ENCODE data around the gene CCSAP. TPM values are rescaled to one million over a fixed set of nuclear protein-coding genes. Genes with fewer than 3 reads are reported as not detected.
A peak's percentile ranks its signal among the peaks of the same experiment; 100 is the strongest.
"Not testable (repeated sequence)": the region's sequence is repeated elsewhere in the genome, so short reads cannot be mapped to it uniquely, and the experiment has no call there.

The CCSAP gene
- total RNA-seq, 2 experiments from 2014 or later, result 9.1 to 10.1 TPM

- no peak overlapping the region for H3K4me3 Mint-ChIP-seq
- CTCF ChIA-PET, result interaction anchor here (1.3 kb wide), 1 partner anchor 14 kb away, joined by 4 read pairs; no protein-coding TSS in a partner anchor
These were observed 8.6 kb downstream of the CCSAP start for GRCh38 chr1:229334269-229334668.

GRCh38 chr1:229328598-229329362 is 14.1 kb downstream of the CCSAP start:
- Mint-ChIP-seq H3K4me3 (no peak overlapping the region), H3K27me3 (no peaks in the 10 kb centered on the region), H3K36me3 (ENCODE audit: low read depth) (peaks cover 30% of the 10 kb centered on the region), H3K27ac (no peak overlapping the region), H3K4me1 (peaks cover 22% of the 10 kb centered on the region), H3K9me3 (no peaks in the 10 kb centered on the region)
- no peak for DNase-seq
- ChIA-PET CTCF (no interaction called here), POLR2A (no interaction called here)

More at GRCh38 chr1:229334269-229334668, 8.6 kb downstream of the CCSAP start:
- Mint-ChIP-seq H3K27ac (no peak overlapping the region), H3K4me1 (peaks cover 23% of the 10 kb centered on the region), H3K36me3 (ENCODE audit: low read depth) (peaks cover 35% of the 10 kb centered on the region), H3K27me3 (no peaks in the 10 kb centered on the region), H3K9me3 (peaks cover 6% of the 10 kb centered on the region)
- POLR2A ChIA-PET, result no interaction called here
- DNase-seq, result no peak

- H3K27ac Mint-ChIP-seq, CTCF ChIA-PET, H3K4me3 Mint-ChIP-seq, H3K9me3 Mint-ChIP-seq, DNase-seq, H3K27me3 Mint-ChIP-seq, POLR2A ChIA-PET: not testable (repeated sequence)
- H3K4me1 Mint-ChIP-seq, result peaks cover 22% of the 10 kb centered on the region
- peaks cover 32% of the 10 kb centered on the region for H3K36me3 Mint-ChIP-seq (ENCODE audit: low read depth)
These were observed 15.1 kb downstream of the CCSAP start for GRCh38 chr1:229327765-229328164.

- Mint-ChIP-seq H3K4me1 (peaks cover 22% of the 10 kb centered on the region), H3K4me3 (no peak overlapping the region)
- no peak for DNase-seq
These were observed 16.2 kb downstream of the CCSAP start for GRCh38 chr1:229326601-229327000.

GRCh38 chr1:229325853-229326487 is 16.9 kb downstream of the CCSAP start:
- no peaks in the 10 kb centered on the region for H3K9me3 Mint-ChIP-seq
- peaks cover 38% of the 10 kb centered on the region for H3K36me3 Mint-ChIP-seq (ENCODE audit: low read depth)
- ChIA-PET CTCF (interaction anchor here (1.2 to 1.7 kb wide), 2 partner anchors 13 to 17 kb away, joined by 3 read pairs; partner anchors contain the start of gene CCSAP), POLR2A (no interaction called here)
- H3K4me3 Mint-ChIP-seq, result no peak overlapping the region
- DNase-seq, result no peak
- no peaks in the 10 kb centered on the region for H3K27me3 Mint-ChIP-seq
- H3K27ac Mint-ChIP-seq, result peak overlapping the region; percentile 66
- H3K4me1 Mint-ChIP-seq, result peaks cover 22% of the 10 kb centered on the region

More at GRCh38 chr1:229326601-229327000, 16.2 kb downstream of the CCSAP start:
- Mint-ChIP-seq H3K27ac (peak overlapping the region; percentile 66), H3K9me3 (no peaks in the 10 kb centered on the region), H3K36me3 (ENCODE audit: low read depth) (peaks cover 37% of the 10 kb centered on the region), H3K27me3 (no peaks in the 10 kb centered on the region)
- POLR2A ChIA-PET, result no interaction called here
- CTCF ChIA-PET, result interaction anchor here (1.7 kb wide), 1 partner anchor 16 kb away, joined by 3 read pairs; the partner anchor contains the start of gene CCSAP

GRCh38 chr1:229325401-229325800 is 17.4 kb downstream of the CCSAP start:
- H3K27me3 Mint-ChIP-seq, result no peaks in the 10 kb centered on the region
- no peak overlapping the region for H3K4me3 Mint-ChIP-seq
- no peaks in the 10 kb centered on the region for H3K9me3 Mint-ChIP-seq
- ChIA-PET POLR2A (no interaction called here), CTCF (interaction anchor here (1.2 to 1.7 kb wide), 2 partner anchors 14 to 18 kb away, joined by 3 read pairs; partner anchors contain the start of gene CCSAP)
- H3K27ac Mint-ChIP-seq, result peak overlapping the region; percentile 48
- H3K36me3 Mint-ChIP-seq (ENCODE audit: low read depth), result peaks cover 40% of the 10 kb centered on the region
- no peak for DNase-seq
- H3K4me1 Mint-ChIP-seq, result peaks cover 22% of the 10 kb centered on the region

GRCh38 chr1:229323885-229324553 is 18.8 kb downstream of the CCSAP start:
- no peak overlapping the region for H3K27ac Mint-ChIP-seq
- peaks cover 24% of the 10 kb centered on the region for H3K4me1 Mint-ChIP-seq
- ChIA-PET CTCF (interaction anchor here (1.0 kb wide), 1 partner anchor 12 kb away, joined by 3 read pairs; no protein-coding TSS in a partner anchor), POLR2A (no interaction called here)
- no peak for DNase-seq
- H3K4me3 Mint-ChIP-seq, result no peak overlapping the region
- H3K27me3 Mint-ChIP-seq, result no peaks in the 10 kb centered on the region
- peaks cover 44% of the 10 kb centered on the region for H3K36me3 Mint-ChIP-seq (ENCODE audit: low read depth)
- H3K9me3 Mint-ChIP-seq, result no peaks in the 10 kb centered on the region

GRCh38 chr1:229323201-229323600 is 19.6 kb downstream of the CCSAP start:
- no peaks in the 10 kb centered on the region for H3K9me3 Mint-ChIP-seq
- peaks cover 45% of the 10 kb centered on the region for H3K36me3 Mint-ChIP-seq (ENCODE audit: low read depth)
- ChIA-PET POLR2A (no interaction called here), CTCF (no interaction called here)
- no peak overlapping the region for H3K4me3 Mint-ChIP-seq
- peaks cover 24% of the 10 kb centered on the region for H3K4me1 Mint-ChIP-seq
- H3K27me3 Mint-ChIP-seq, result no peaks in the 10 kb centered on the region
- no peak for DNase-seq
- H3K27ac Mint-ChIP-seq, result no peak overlapping the region

GRCh38 chr1:229319487-229319886 is 23.4 kb downstream of the CCSAP start:
- Mint-ChIP-seq H3K4me1 (peaks cover 5% of the 10 kb centered on the region), H3K36me3 (ENCODE audit: low read depth) (peaks cover 29% of the 10 kb centered on the region), H3K9me3 (no peaks in the 10 kb centered on the region), H3K27ac (no peak overlapping the region), H3K4me3 (no peak overlapping the region), H3K27me3 (no peaks in the 10 kb centered on the region)
- CTCF ChIA-PET, result interaction anchor here (0.9 kb wide), 1 partner anchor 9 kb away, joined by 3 read pairs; no protein-coding TSS in a partner anchor
- POLR2A ChIA-PET, result no interaction called here
- no peak for DNase-seq

GRCh38 chr1:229318056-229318455 is 24.8 kb downstream of the CCSAP start:
- H3K4me1 Mint-ChIP-seq, result peaks cover 5% of the 10 kb centered on the region
- H3K4me3 Mint-ChIP-seq, result no peak overlapping the region
- POLR2A ChIA-PET, result no interaction called here
- H3K27ac Mint-ChIP-seq, result no peak overlapping the region
- no peaks in the 10 kb centered on the region for H3K9me3 Mint-ChIP-seq
- no peak for DNase-seq
- CTCF ChIA-PET, result no interaction called here
- H3K27me3 Mint-ChIP-seq, result no peaks in the 10 kb centered on the region
- peaks cover 27% of the 10 kb centered on the region for H3K36me3 Mint-ChIP-seq (ENCODE audit: low read depth)

- CTCF ChIA-PET, result no interaction called here
These were observed 26.7 kb downstream of the CCSAP start for GRCh38 chr1:229316166-229316565.

GRCh38 chr1:229310833-229311232 is 32.0 kb downstream of the CCSAP start:
- CTCF ChIA-PET, result interaction anchor here (1.3 kb wide), 1 partner anchor 9 kb away, joined by 3 read pairs; no protein-coding TSS in a partner anchor
- Mint-ChIP-seq H3K36me3 (ENCODE audit: low read depth) (peaks cover 25% of the 10 kb centered on the region), H3K27ac (no peak overlapping the region), H3K4me1 (no peaks in the 10 kb centered on the region), H3K27me3 (no peaks in the 10 kb centered on the region), H3K9me3 (no peaks in the 10 kb centered on the region), H3K4me3 (no peak overlapping the region)
- DNase-seq, result no peak
- POLR2A ChIA-PET, result no interaction called here

More at GRCh38 chr1:229316166-229316565, 26.7 kb downstream of the CCSAP start:
- Mint-ChIP-seq H3K27ac (no peak overlapping the region), H3K9me3 (no peaks in the 10 kb centered on the region), H3K4me1 (peaks cover 5% of the 10 kb centered on the region), H3K4me3 (no peak overlapping the region), H3K36me3 (ENCODE audit: low read depth) (peaks cover 26% of the 10 kb centered on the region), H3K27me3 (no peaks in the 10 kb centered on the region)
- POLR2A ChIA-PET, result no interaction called here
- no peak for DNase-seq

GRCh38 chr1:229309684-229310083 is 33.2 kb downstream of the CCSAP start:
- CTCF ChIA-PET, result interaction anchor here (1.3 kb wide), 1 partner anchor 10 kb away, joined by 3 read pairs; no protein-coding TSS in a partner anchor
- POLR2A ChIA-PET, result interaction anchor here (0.6 kb wide), 1 partner anchor 757 kb away, joined by 3 read pairs; the partner anchor contains the start of gene GALNT2
- no peak overlapping the region for H3K27ac Mint-ChIP-seq

More at GRCh38 chr1:229309684-229310083, 33.2 kb downstream of the CCSAP start:
- H3K4me3 Mint-ChIP-seq, result no peak overlapping the region
- no peak for DNase-seq
- H3K9me3 Mint-ChIP-seq, result no peaks in the 10 kb centered on the region
- no peaks in the 10 kb centered on the region for H3K27me3 Mint-ChIP-seq
- H3K4me1 Mint-ChIP-seq, result peaks cover 5% of the 10 kb centered on the region
- H3K36me3 Mint-ChIP-seq (ENCODE audit: low read depth), result peaks cover 29% of the 10 kb centered on the region
